Keratinocyte (primary cell): Measurements from ENCODE around the gene NLGN3. TPM values are rescaled to one million over a fixed set of nuclear protein-coding genes. Genes with fewer than 3 reads are reported as not detected.

Source experiments
- DNase-seq: peaks from one replicate; pipeline ENCODE4 v3.0.0-alpha.2; 2011; ENCODE audit warnings: low read depth, missing footprints, low spot score
- FAIRE-seq: peaks from 2 replicates; lab custom pipeline; 2011; peaks lifted over from hg19 to GRCh38; lab: Jason Lieb, UNC
- H2AFZ ChIP-seq: 2 replicates; pipeline ENCODE4 v1.6.0; 2012; ENCODE audit warnings: low read length, control low read depth, inconsistent platforms; ENCODE audit not compliant: control insufficient read depth
- H3K27ac ChIP-seq: 2 replicates; pipeline ENCODE4 v1.5.1; 2011; ENCODE audit warnings: low read length; ENCODE audit not compliant: control insufficient read depth, insufficient read depth
- H3K27me3 ChIP-seq: 3 replicates; pipeline ENCODE4 v1.6.0; 2011; ENCODE audit warnings: low read length; ENCODE audit not compliant: control insufficient read depth, insufficient read depth; ENCODE audit errors: extremely low read depth
- H3K36me3 ChIP-seq, 2 experiments: 2 replicates in 1 of 2; 3 replicates in 1 of 2; pipeline ENCODE4 v1.5.1; 2011; ENCODE audit warnings: low read length in 2 of 2, mild to moderate bottlenecking in 1 of 2; ENCODE audit not compliant: control insufficient read depth in 2 of 2, insufficient read depth in 2 of 2; ENCODE audit errors: extremely low read depth in 1 of 2
- H3K4me1 ChIP-seq: 3 replicates; pipeline ENCODE4 v1.5.1; 2011; ENCODE audit warnings: low read length; ENCODE audit not compliant: control insufficient read depth, insufficient read depth; ENCODE audit errors: extremely low read depth
- H3K4me2 ChIP-seq: 3 replicates; pipeline ENCODE4 v1.6.0; 2011; ENCODE audit warnings: low read depth, low read length; ENCODE audit not compliant: control insufficient read depth, insufficient read depth; ENCODE audit errors: extremely low read depth
- H3K4me3 ChIP-seq, 3 experiments: fragments of 200-600 bp in 1 of 3; sonication (generic) in 1 of 3; 2 replicates in 2 of 3; 3 replicates in 1 of 3; pipeline ENCODE4 v1.5.1; 2011 to 2016; ENCODE audit warnings: low read length in 3 of 3, mild to moderate bottlenecking in 3 of 3, control low read depth in 2 of 3, inconsistent platforms in 1 of 3, low read depth in 1 of 3, mixed read lengths in 1 of 3, mixed run types in 1 of 3, moderate library complexity in 1 of 3; ENCODE audit not compliant: control insufficient read depth in 2 of 3, insufficient read depth in 2 of 3; ENCODE audit errors: extremely low read depth in 1 of 3
- H3K79me2 ChIP-seq: 2 replicates; pipeline ENCODE4 v1.6.0; 2012; ENCODE audit warnings: low read length; ENCODE audit not compliant: control insufficient read depth, insufficient read depth
- H3K9ac ChIP-seq: 3 replicates; pipeline ENCODE4 v1.6.0; 2011; ENCODE audit warnings: low read length; ENCODE audit not compliant: control insufficient read depth, insufficient read depth; ENCODE audit errors: extremely low read depth
- H3K9me1 ChIP-seq: 3 replicates; pipeline ENCODE4 v1.6.0; 2011; ENCODE audit warnings: low read length; ENCODE audit not compliant: control insufficient read depth, insufficient read depth; ENCODE audit errors: extremely low read depth
- H3K9me3 ChIP-seq: 2 replicates; pipeline ENCODE4 v1.5.1; 2012; ENCODE audit warnings: low read depth, low read length; ENCODE audit not compliant: control insufficient read depth
- H4K20me1 ChIP-seq: 3 replicates; pipeline ENCODE4 v1.6.0; 2011; ENCODE audit warnings: low read length; ENCODE audit not compliant: control insufficient read depth, insufficient read depth; ENCODE audit errors: extremely low read depth
- EZH2 ChIP-seq: IDR thresholded peaks from one replicate; pipeline ENCODE4 v1.6.1; 2012; ENCODE audit warnings: inconsistent platforms, mild to moderate bottlenecking, low read length, moderate library complexity
- dilution Hi-C: fragments of 300-500 bp; cut with MboI; formaldehyde crosslinking; loops from one replicate; pipeline ENCODE4 v1.7.0; 2020; ENCODE audit warnings: low sequenced_read_pairs; ENCODE audit not compliant: extremely low pct_ligation_motif_present
- polyA plus RNA-seq, 5 experiments: library from polyadenylated mRNA; depleted of rRNA in 3 of 5; stranded (reverse) in 3 of 5; stranded (forward) in 1 of 5; unstranded in 1 of 5; fragments of >200 nt; gene quantifications; 1 replicate in 1 of 5; 2 replicates in 3 of 5; 3 replicates in 1 of 5; pipeline versions ENCODE4 v1.2.1 to v1.2.3, GENCODE V29; 2011 to 2012; ENCODE audit warnings: missing spikeins in 2 of 5, low read depth in 1 of 5, low replicate concordance in 1 of 5
- TF ChIP-seq, protein P1 (sequence below), 3 experiments: IDR thresholded peaks in 1 of 3; conservative IDR thresholded peaks in 1 of 3; optimal IDR thresholded peaks in 1 of 3; 2 replicates in 2 of 3; 3 replicates in 1 of 3; pipeline versions ENCODE3 to v1.5.1; 2011; ENCODE audit warnings: low read length in 3 of 3, mild to moderate bottlenecking in 3 of 3, moderate library complexity in 2 of 3, control low read depth in 1 of 3, inconsistent platforms in 1 of 3; ENCODE audit not compliant: insufficient read depth in 2 of 3; ENCODE audit errors: extremely low read depth in 1 of 3

Gene NLGN3
- polyA plus RNA-seq, 1 donor (not counting 4 experiments of a cell fraction or from before 2014, with no cell fraction given): 0.05 TPM

DNA sequence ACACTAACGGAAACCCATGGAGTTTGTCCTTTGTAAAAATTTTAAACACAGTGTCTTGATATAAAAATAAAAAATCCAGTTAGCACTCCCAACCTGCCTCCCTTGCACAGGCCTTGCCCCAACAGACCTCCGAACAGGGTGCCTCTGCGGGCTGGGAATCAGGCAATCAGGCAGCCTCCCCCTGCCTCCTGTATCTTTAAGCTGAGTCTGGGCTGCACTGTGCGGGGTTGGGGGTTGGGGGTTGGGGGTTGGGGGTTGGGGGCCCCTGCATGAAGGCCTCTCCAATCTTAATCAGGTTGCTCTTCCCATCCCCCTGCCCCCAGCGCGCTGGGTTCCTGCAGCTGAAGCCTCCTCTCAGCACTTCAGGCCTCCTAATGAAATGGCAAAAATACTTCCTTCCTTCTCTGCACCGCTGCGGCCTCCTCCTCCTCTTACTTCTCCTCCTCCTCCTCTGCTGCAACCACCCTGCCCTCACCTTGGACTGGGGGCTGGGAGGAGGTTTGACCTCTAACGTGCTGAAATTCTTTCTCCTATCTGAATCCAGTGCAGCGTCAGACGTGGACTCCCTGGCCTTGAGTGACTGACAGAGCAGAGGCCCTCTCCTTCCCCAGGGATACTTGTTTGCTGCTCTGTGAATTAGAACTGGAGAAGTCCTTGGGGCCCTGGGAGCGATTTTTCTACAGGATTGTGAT lies 26.6 kb downstream of the NLGN3 start:
- H2AFZ ChIP-seq: no peak overlapping the region
- H3K4me1 ChIP-seq: no peaks in the 10 kb centered on the region
- H3K9me3 ChIP-seq: no peaks in the 10 kb centered on the region
- H3K27me3 ChIP-seq: no peaks in the 10 kb centered on the region
- H3K9me1 ChIP-seq: no peaks in the 10 kb centered on the region
- dilution Hi-C loops: no loop called here
- no peak overlapping the region for H3K4me2 ChIP-seq
- H3K4me3 ChIP-seq: no peak overlapping the region
- H4K20me1 ChIP-seq: no peaks in the 10 kb centered on the region
- no peak overlapping the region for H3K9ac ChIP-seq
- TF ChIP-seq EZH2: no peak
- TF ChIP-seq, protein P1, sequence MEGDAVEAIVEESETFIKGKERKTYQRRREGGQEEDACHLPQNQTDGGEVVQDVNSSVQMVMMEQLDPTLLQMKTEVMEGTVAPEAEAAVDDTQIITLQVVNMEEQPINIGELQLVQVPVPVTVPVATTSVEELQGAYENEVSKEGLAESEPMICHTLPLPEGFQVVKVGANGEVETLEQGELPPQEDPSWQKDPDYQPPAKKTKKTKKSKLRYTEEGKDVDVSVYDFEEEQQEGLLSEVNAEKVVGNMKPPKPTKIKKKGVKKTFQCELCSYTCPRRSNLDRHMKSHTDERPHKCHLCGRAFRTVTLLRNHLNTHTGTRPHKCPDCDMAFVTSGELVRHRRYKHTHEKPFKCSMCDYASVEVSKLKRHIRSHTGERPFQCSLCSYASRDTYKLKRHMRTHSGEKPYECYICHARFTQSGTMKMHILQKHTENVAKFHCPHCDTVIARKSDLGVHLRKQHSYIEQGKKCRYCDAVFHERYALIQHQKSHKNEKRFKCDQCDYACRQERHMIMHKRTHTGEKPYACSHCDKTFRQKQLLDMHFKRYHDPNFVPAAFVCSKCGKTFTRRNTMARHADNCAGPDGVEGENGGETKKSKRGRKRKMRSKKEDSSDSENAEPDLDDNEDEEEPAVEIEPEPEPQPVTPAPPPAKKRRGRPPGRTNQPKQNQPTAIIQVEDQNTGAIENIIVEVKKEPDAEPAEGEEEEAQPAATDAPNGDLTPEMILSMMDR (optimal IDR thresholded peaks at IDR 0.05 in 1 of 3, IDR thresholded peaks at IDR 0.05 in 1 of 3, conservative IDR thresholded peaks at IDR 0.05 in 1 of 3; ENCODE audit: extremely low read depth in 1 of 3, insufficient read depth in 2 of 3, low read length in 3 of 3): no peak
- DNase-seq (no peak), FAIRE-seq (no peak)
- no peaks in the 10 kb centered on the region for H3K36me3 ChIP-seq
- no peak overlapping the region for H3K27ac ChIP-seq
- no peaks in the 10 kb centered on the region for H3K79me2 ChIP-seq

DNA sequence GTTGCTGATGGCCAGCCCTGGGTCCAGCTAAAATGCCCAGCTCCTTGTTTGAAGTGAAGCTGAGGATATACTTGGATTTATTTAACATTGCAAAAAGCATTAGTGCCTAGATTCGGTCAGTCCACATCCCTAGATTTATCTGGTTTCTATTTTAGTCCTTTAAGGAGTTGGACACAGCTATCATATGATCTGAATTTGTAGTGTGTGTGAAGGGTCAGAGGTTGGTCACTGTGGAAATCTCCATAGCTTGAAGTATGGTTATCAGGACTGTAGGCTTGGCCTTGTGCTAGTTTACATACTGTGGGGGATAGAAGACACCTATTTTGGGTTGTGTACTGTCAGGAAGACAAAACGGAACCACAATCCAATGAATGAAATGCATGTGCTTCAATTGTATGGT lies 28.8 kb downstream of the NLGN3 start:
- Histone ChIP-seq H3K4me2 (no peak overlapping the region), H3K79me2 (no peaks in the 10 kb centered on the region), H4K20me1 (no peaks in the 10 kb centered on the region), H3K9me3 (no peaks in the 10 kb centered on the region), H3K4me3 (no peak overlapping the region), H3K9me1 (no peaks in the 10 kb centered on the region), H3K27ac (no peak overlapping the region), H3K4me1 (no peaks in the 10 kb centered on the region), H3K36me3 (no peaks in the 10 kb centered on the region), H2AFZ (no peak overlapping the region), H3K9ac (no peak overlapping the region), H3K27me3 (no peaks in the 10 kb centered on the region)
- no peak for DNase-seq
- FAIRE-seq: no peak
- TF ChIP-seq EZH2: no peak
- TF ChIP-seq, protein P1 (optimal IDR thresholded peaks at IDR 0.05 in 1 of 3, IDR thresholded peaks at IDR 0.05 in 1 of 3, conservative IDR thresholded peaks at IDR 0.05 in 1 of 3; ENCODE audit: extremely low read depth in 1 of 3, insufficient read depth in 2 of 3, low read length in 3 of 3): no peak
- dilution Hi-C loops: no loop called here
